SU-DHL-6 (cell line): ENCODE measurements around the gene CD207.

ENCODE experiments used
- EZH2phosphoT487 ChIP-seq: fragments of 200-600 bp; sonication (generic), shearing (Covaris generic); conservative IDR thresholded peaks from 2 replicates; pipeline ENCODE4 v1.6.1; 2018; ENCODE audit warnings: mild to moderate bottlenecking, antibody characterized with exemption, low read length, moderate library complexity, mixed read lengths
- TF ChIP-seq, protein P1 (sequence below): fragments of 200-600 bp; sonication (generic); IDR thresholded peaks from one replicate; pipeline ENCODE4 v1.5.1; 2017; ENCODE audit warnings: antibody characterized with exemption, mild to moderate bottlenecking, low read length, moderate library complexity; ENCODE audit not compliant: insufficient read depth, poor library complexity, severe bottlenecking

DNA sequence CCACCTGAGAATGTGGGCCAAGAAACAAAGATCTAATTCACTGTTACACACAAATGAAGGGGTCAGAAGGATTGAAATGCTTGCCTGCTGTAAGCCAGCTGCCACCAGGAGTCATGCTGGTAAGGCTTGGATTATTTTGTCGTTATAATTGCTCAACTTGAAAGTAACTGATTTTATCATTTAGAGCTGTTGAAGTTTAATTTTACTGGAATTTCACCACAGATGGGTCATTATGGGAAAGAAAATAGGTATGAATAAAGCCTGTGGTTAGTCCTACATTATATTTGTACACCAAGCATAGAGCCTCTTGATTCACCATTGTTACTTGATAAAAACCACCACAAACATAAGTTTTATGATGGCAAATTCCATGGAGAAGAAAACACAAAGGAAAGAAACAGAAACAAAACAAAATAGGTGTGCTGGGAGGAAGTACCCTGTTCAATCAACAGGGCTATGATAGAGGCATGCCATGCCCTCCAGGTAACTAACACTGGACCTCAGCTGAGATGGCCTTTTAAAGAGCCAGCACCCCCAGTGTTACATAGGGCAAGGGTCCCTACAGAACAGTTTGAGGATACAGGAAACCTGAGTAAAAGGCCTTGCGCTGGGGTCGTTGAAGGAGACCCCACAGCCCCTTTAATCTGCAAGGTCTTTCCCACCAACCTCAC lies 18.2 kb downstream of the CD207 start:
- TF ChIP-seq, protein P1, sequence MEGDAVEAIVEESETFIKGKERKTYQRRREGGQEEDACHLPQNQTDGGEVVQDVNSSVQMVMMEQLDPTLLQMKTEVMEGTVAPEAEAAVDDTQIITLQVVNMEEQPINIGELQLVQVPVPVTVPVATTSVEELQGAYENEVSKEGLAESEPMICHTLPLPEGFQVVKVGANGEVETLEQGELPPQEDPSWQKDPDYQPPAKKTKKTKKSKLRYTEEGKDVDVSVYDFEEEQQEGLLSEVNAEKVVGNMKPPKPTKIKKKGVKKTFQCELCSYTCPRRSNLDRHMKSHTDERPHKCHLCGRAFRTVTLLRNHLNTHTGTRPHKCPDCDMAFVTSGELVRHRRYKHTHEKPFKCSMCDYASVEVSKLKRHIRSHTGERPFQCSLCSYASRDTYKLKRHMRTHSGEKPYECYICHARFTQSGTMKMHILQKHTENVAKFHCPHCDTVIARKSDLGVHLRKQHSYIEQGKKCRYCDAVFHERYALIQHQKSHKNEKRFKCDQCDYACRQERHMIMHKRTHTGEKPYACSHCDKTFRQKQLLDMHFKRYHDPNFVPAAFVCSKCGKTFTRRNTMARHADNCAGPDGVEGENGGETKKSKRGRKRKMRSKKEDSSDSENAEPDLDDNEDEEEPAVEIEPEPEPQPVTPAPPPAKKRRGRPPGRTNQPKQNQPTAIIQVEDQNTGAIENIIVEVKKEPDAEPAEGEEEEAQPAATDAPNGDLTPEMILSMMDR: no peak
- no peak for TF ChIP-seq EZH2phosphoT487
